Astrocyte (in vitro differentiated cells and primary cell): Measurements from ENCODE around the gene LAMA3. TPM values are rescaled to one million over a fixed set of nuclear protein-coding genes. Genes with fewer than 3 reads are reported as not detected.

ENCODE experiments used
- DNase-seq: peaks from one replicate; pipeline ENCODE4 v3.0.0-alpha.2; 2010; ENCODE audit warnings: low read depth
- FAIRE-seq: peaks from 2 replicates; lab custom pipeline; 2011; peaks lifted over from hg19 to GRCh38; lab: Jason Lieb, UNC
- H2AFZ ChIP-seq: 2 replicates; pipeline ENCODE4 v1.6.0; 2012; ENCODE audit warnings: low read depth, low read length, inconsistent platforms
- H3K27ac ChIP-seq: 2 replicates; pipeline ENCODE4 v1.5.1; 2011; ENCODE audit warnings: low read depth, low read length, inconsistent platforms
- H3K27me3 ChIP-seq: 2 replicates; pipeline ENCODE4 v1.6.0; 2011; ENCODE audit warnings: low read length, inconsistent platforms; ENCODE audit not compliant: insufficient read depth
- H3K36me3 ChIP-seq: 2 replicates; pipeline ENCODE4 v1.5.1; 2011; ENCODE audit warnings: low read length, inconsistent platforms; ENCODE audit not compliant: insufficient read depth
- H3K4me1 ChIP-seq: 2 replicates; pipeline ENCODE4 v1.5.1; 2011; ENCODE audit warnings: low read length, inconsistent platforms; ENCODE audit not compliant: insufficient read depth
- H3K4me2 ChIP-seq: 2 replicates; pipeline ENCODE4 v1.6.0; 2012; ENCODE audit warnings: low read length, inconsistent platforms
- H3K4me3 ChIP-seq: 2 replicates; pipeline ENCODE4 v1.5.1; 2011; ENCODE audit warnings: low read depth, mild to moderate bottlenecking, low read length, inconsistent platforms; ENCODE audit not compliant: insufficient read depth
- H3K79me2 ChIP-seq: 2 replicates; pipeline ENCODE4 v1.6.0; 2012; ENCODE audit warnings: mild to moderate bottlenecking, low read length, inconsistent platforms; ENCODE audit not compliant: insufficient read depth
- H3K9ac ChIP-seq: 2 replicates; pipeline ENCODE4 v1.6.0; 2012; ENCODE audit warnings: mild to moderate bottlenecking, low read length, inconsistent platforms
- H3K9me3 ChIP-seq: 2 replicates; pipeline ENCODE4 v1.5.1; 2012; ENCODE audit warnings: low read depth, mild to moderate bottlenecking, low read length, inconsistent platforms; ENCODE audit not compliant: insufficient read depth
- H4K20me1 ChIP-seq: 2 replicates; pipeline ENCODE4 v1.6.0; 2012; ENCODE audit warnings: low read length, inconsistent platforms; ENCODE audit not compliant: insufficient read depth
- H3K27ac Mint-ChIP-seq: one replicate; pipeline ENCODE4 v1.8.0; 2021; ENCODE audit warnings: mild to moderate bottlenecking, mixed read lengths; ENCODE audit not compliant: unreplicated experiment
- H3K27me3 Mint-ChIP-seq: one replicate; pipeline ENCODE4 v1.8.0; 2021; ENCODE audit warnings: low read depth, mixed read lengths; ENCODE audit not compliant: unreplicated experiment
- H3K36me3 Mint-ChIP-seq: one replicate; pipeline ENCODE4 v1.8.0; 2021; ENCODE audit warnings: low read depth, mixed read lengths; ENCODE audit not compliant: unreplicated experiment
- H3K4me1 Mint-ChIP-seq: one replicate; pipeline ENCODE4 v1.8.0; 2021; ENCODE audit warnings: low read depth, mixed read lengths; ENCODE audit not compliant: unreplicated experiment
- H3K4me3 Mint-ChIP-seq: one replicate; pipeline ENCODE4 v1.8.0; 2021; ENCODE audit warnings: mild to moderate bottlenecking, moderate library complexity, mixed read lengths; ENCODE audit not compliant: unreplicated experiment
- H3K9me3 Mint-ChIP-seq: one replicate; pipeline ENCODE4 v1.8.0; 2021; ENCODE audit warnings: mild to moderate bottlenecking, mixed read lengths; ENCODE audit not compliant: unreplicated experiment
- EZH2 ChIP-seq: IDR thresholded peaks from 2 replicates; pipeline ENCODE4 v1.6.1; 2012; ENCODE audit warnings: mild to moderate bottlenecking, low read length, inconsistent platforms; ENCODE audit not compliant: insufficient read depth
- total RNA-seq: library from RNA; stranded (reverse); gene quantifications from 2 replicates; pipeline ENCODE4 v1.2.1, GENCODE V29; 2021
- TF ChIP-seq, protein P1 (sequence below): IDR thresholded peaks from 2 replicates; pipeline ENCODE4 v1.5.1; 2011; ENCODE audit warnings: low read depth, mild to moderate bottlenecking, inconsistent platforms, low read length, moderate library complexity; ENCODE audit not compliant: insufficient read depth

The LAMA3 gene
- total RNA-seq, 1 donor from 2014 or later = 0.86 TPM

DNA sequence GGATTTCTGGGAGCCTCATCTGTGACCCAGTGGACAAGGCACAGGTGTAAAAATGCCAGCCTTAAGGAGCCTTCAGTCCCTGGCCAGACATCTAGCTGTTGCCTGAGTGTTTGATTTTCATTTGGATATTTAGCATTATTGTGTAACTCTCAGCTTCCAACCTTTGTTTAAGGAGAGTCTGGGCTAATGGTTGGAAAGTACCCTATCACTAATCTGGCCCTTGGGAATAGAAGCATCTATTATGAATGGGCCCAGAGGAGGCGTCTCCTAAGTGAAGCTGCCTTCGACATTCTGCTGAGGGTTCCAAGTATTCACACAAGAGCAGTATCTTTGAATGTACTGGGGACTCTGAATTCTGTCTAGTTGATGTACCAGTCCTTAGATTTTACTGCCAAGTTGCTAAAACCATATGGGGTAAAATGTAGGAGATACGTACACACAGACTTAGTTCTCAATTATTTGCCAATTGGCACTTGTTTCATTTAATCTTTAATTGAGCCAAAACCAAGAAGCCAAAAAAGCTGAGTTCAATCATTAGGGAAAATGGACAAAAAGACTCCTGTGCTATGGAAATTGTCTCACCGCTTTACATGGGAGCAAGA, 19.3 kb upstream of the LAMA3 start:
- Histone ChIP-seq H4K20me1 (no peaks in the 10 kb centered on the region), H3K36me3 (no peaks in the 10 kb centered on the region), H2AFZ (no peak overlapping the region), H3K4me1 (no peaks in the 10 kb centered on the region), H3K27me3 (peaks cover 38% of the 10 kb centered on the region), H3K27ac (no peak overlapping the region), H3K9ac (no peak overlapping the region), H3K79me2 (no peaks in the 10 kb centered on the region), H3K9me3 (no peaks in the 10 kb centered on the region), H3K4me3 (no peak overlapping the region), H3K4me2 (no peak overlapping the region)
- Mint-ChIP-seq H3K4me1 (no peaks in the 10 kb centered on the region), H3K36me3 (no peaks in the 10 kb centered on the region), H3K27me3 (peaks cover 41% of the 10 kb centered on the region), H3K4me3 (no peak overlapping the region), H3K9me3 (no peaks in the 10 kb centered on the region), H3K27ac (no peak overlapping the region)
- FAIRE-seq (no peak), DNase-seq (no peak)
- TF ChIP-seq EZH2 = no peak
- TF ChIP-seq, protein P1, sequence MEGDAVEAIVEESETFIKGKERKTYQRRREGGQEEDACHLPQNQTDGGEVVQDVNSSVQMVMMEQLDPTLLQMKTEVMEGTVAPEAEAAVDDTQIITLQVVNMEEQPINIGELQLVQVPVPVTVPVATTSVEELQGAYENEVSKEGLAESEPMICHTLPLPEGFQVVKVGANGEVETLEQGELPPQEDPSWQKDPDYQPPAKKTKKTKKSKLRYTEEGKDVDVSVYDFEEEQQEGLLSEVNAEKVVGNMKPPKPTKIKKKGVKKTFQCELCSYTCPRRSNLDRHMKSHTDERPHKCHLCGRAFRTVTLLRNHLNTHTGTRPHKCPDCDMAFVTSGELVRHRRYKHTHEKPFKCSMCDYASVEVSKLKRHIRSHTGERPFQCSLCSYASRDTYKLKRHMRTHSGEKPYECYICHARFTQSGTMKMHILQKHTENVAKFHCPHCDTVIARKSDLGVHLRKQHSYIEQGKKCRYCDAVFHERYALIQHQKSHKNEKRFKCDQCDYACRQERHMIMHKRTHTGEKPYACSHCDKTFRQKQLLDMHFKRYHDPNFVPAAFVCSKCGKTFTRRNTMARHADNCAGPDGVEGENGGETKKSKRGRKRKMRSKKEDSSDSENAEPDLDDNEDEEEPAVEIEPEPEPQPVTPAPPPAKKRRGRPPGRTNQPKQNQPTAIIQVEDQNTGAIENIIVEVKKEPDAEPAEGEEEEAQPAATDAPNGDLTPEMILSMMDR = no peak

DNA sequence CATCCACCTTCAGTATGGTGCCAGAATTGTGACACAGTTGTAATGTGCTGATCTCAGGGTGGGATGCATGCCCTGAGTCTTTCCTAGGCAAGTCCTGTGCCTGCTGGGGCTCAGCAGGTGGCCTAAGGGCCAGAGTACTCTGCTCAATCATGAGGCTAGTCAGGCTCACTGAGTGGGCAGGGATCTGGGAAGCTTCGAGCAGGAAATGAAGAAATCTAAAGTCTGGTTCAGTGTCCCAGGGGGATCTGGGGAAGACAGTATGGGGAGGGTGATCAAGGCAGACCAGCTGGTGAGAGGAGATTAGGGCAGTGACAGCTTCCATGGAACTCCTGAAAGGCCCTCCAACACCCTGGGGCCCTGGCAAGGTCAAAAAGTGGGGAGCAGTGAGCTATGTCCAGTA, 17.7 kb upstream of the LAMA3 start:
- TF ChIP-seq, protein P1 = no peak
- TF ChIP-seq EZH2 = no peak
- FAIRE-seq = no peak

DNA sequence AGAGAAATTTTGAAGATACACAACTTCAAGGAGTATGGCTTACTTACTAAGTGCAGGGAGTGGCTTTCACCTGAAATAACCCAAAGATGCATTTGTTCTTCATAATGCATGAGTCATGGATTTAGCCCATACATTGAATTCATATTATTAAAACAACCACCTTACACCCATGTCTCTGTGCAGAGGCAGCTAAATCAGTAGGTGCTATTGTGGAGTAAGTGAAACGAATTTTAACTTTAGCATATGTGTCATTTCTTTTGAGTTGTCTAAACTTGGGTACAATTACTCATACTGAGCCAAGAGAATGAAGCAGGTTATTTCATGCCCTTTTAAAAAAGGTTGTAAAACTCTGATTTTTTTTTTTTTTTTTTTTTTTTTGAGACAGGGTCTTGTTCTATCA, 15.5 kb upstream of the LAMA3 start:
- FAIRE-seq = no peak
- no peaks in the 10 kb centered on the region for H3K79me2 ChIP-seq
- H3K9me3 Mint-ChIP-seq = no peaks in the 10 kb centered on the region

More for the DNA sequence above, 17.7 kb upstream of the LAMA3 start:
- Histone ChIP-seq H3K4me2 (no peak overlapping the region), H3K79me2 (no peaks in the 10 kb centered on the region), H2AFZ (no peak overlapping the region), H3K9ac (no peak overlapping the region), H3K4me1 (no peaks in the 10 kb centered on the region), H3K36me3 (no peaks in the 10 kb centered on the region), H4K20me1 (no peaks in the 10 kb centered on the region), H3K4me3 (no peak overlapping the region), H3K27me3 (peaks cover 27% of the 10 kb centered on the region), H3K9me3 (no peaks in the 10 kb centered on the region), H3K27ac (no peak overlapping the region)
- H3K27ac Mint-ChIP-seq = no peak overlapping the region
- peaks cover 29% of the 10 kb centered on the region for H3K27me3 Mint-ChIP-seq
- no peaks in the 10 kb centered on the region for H3K9me3 Mint-ChIP-seq
- no peaks in the 10 kb centered on the region for H3K4me1 Mint-ChIP-seq
- H3K4me3 Mint-ChIP-seq = no peak overlapping the region
- no peak for DNase-seq
- H3K36me3 Mint-ChIP-seq = no peaks in the 10 kb centered on the region

More for the DNA sequence above, 15.5 kb upstream of the LAMA3 start:
- H3K36me3 ChIP-seq = no peaks in the 10 kb centered on the region
- Mint-ChIP-seq H3K4me3 (no peak overlapping the region), H3K27ac (no peak overlapping the region), H3K27me3 (peaks cover 29% of the 10 kb centered on the region), H3K36me3 (no peaks in the 10 kb centered on the region), H3K4me1 (no peaks in the 10 kb centered on the region)
- H3K9ac ChIP-seq = no peak overlapping the region
- H4K20me1 ChIP-seq = no peaks in the 10 kb centered on the region
- no peak for TF ChIP-seq EZH2
- TF ChIP-seq, protein P1 = no peak
- H3K4me2 ChIP-seq = no peak overlapping the region
- H3K4me3 ChIP-seq = no peak overlapping the region
- no peaks in the 10 kb centered on the region for H3K4me1 ChIP-seq
- H2AFZ ChIP-seq = no peak overlapping the region
- no peak for DNase-seq
- no peaks in the 10 kb centered on the region for H3K9me3 ChIP-seq
- no peak overlapping the region for H3K27ac ChIP-seq
- peaks cover 29% of the 10 kb centered on the region for H3K27me3 ChIP-seq
